Keratinocyte (primary cell): ENCODE data around the gene DNAJB6. TPM values are rescaled to one million over a fixed set of nuclear protein-coding genes. Genes with fewer than 3 reads are reported as not detected.

ENCODE experiments used
- DNase-seq: peaks from one replicate; pipeline ENCODE4 v3.0.0-alpha.2; 2011; ENCODE audit warnings: low read depth, missing footprints, low spot score
- FAIRE-seq: peaks from 2 replicates; lab custom pipeline; 2011; peaks lifted over from hg19 to GRCh38; lab: Jason Lieb, UNC
- H2AFZ ChIP-seq: 2 replicates; pipeline ENCODE4 v1.6.0; 2012; ENCODE audit warnings: low read length, control low read depth, inconsistent platforms; ENCODE audit not compliant: control insufficient read depth
- H3K27ac ChIP-seq: 2 replicates; pipeline ENCODE4 v1.5.1; 2011; ENCODE audit warnings: low read length; ENCODE audit not compliant: control insufficient read depth, insufficient read depth
- H3K27me3 ChIP-seq: 3 replicates; pipeline ENCODE4 v1.6.0; 2011; ENCODE audit warnings: low read length; ENCODE audit not compliant: control insufficient read depth, insufficient read depth; ENCODE audit errors: extremely low read depth
- H3K36me3 ChIP-seq, 2 experiments: 2 replicates in 1 of 2; 3 replicates in 1 of 2; pipeline ENCODE4 v1.5.1; 2011; ENCODE audit warnings: low read length in 2 of 2, mild to moderate bottlenecking in 1 of 2; ENCODE audit not compliant: control insufficient read depth in 2 of 2, insufficient read depth in 2 of 2; ENCODE audit errors: extremely low read depth in 1 of 2
- H3K4me1 ChIP-seq: 3 replicates; pipeline ENCODE4 v1.5.1; 2011; ENCODE audit warnings: low read length; ENCODE audit not compliant: control insufficient read depth, insufficient read depth; ENCODE audit errors: extremely low read depth
- H3K4me2 ChIP-seq: 3 replicates; pipeline ENCODE4 v1.6.0; 2011; ENCODE audit warnings: low read depth, low read length; ENCODE audit not compliant: control insufficient read depth, insufficient read depth; ENCODE audit errors: extremely low read depth
- H3K4me3 ChIP-seq, 3 experiments: fragments of 200-600 bp in 1 of 3; sonication (generic) in 1 of 3; 2 replicates in 2 of 3; 3 replicates in 1 of 3; pipeline ENCODE4 v1.5.1; 2011 to 2016; ENCODE audit warnings: low read length in 3 of 3, mild to moderate bottlenecking in 3 of 3, control low read depth in 2 of 3, inconsistent platforms in 1 of 3, low read depth in 1 of 3, mixed read lengths in 1 of 3, mixed run types in 1 of 3, moderate library complexity in 1 of 3; ENCODE audit not compliant: control insufficient read depth in 2 of 3, insufficient read depth in 2 of 3; ENCODE audit errors: extremely low read depth in 1 of 3
- H3K79me2 ChIP-seq: 2 replicates; pipeline ENCODE4 v1.6.0; 2012; ENCODE audit warnings: low read length; ENCODE audit not compliant: control insufficient read depth, insufficient read depth
- H3K9ac ChIP-seq: 3 replicates; pipeline ENCODE4 v1.6.0; 2011; ENCODE audit warnings: low read length; ENCODE audit not compliant: control insufficient read depth, insufficient read depth; ENCODE audit errors: extremely low read depth
- H3K9me1 ChIP-seq: 3 replicates; pipeline ENCODE4 v1.6.0; 2011; ENCODE audit warnings: low read length; ENCODE audit not compliant: control insufficient read depth, insufficient read depth; ENCODE audit errors: extremely low read depth
- H3K9me3 ChIP-seq: 2 replicates; pipeline ENCODE4 v1.5.1; 2012; ENCODE audit warnings: low read depth, low read length; ENCODE audit not compliant: control insufficient read depth
- H4K20me1 ChIP-seq: 3 replicates; pipeline ENCODE4 v1.6.0; 2011; ENCODE audit warnings: low read length; ENCODE audit not compliant: control insufficient read depth, insufficient read depth; ENCODE audit errors: extremely low read depth
- CTCF ChIP-seq, 3 experiments: IDR thresholded peaks in 1 of 3; conservative IDR thresholded peaks in 1 of 3; optimal IDR thresholded peaks in 1 of 3; 2 replicates in 2 of 3; 3 replicates in 1 of 3; pipeline versions ENCODE3 to v1.5.1; 2011; ENCODE audit warnings: low read length in 3 of 3, mild to moderate bottlenecking in 3 of 3, moderate library complexity in 2 of 3, control low read depth in 1 of 3, inconsistent platforms in 1 of 3; ENCODE audit not compliant: insufficient read depth in 2 of 3; ENCODE audit errors: extremely low read depth in 1 of 3
- EZH2 ChIP-seq: IDR thresholded peaks from one replicate; pipeline ENCODE4 v1.6.1; 2012; ENCODE audit warnings: inconsistent platforms, mild to moderate bottlenecking, low read length, moderate library complexity
- dilution Hi-C: fragments of 300-500 bp; cut with MboI; formaldehyde crosslinking; loops from one replicate; pipeline ENCODE4 v1.7.0; 2020; ENCODE audit warnings: low sequenced_read_pairs; ENCODE audit not compliant: extremely low pct_ligation_motif_present
- polyA plus RNA-seq, 5 experiments: library from polyadenylated mRNA; depleted of rRNA in 3 of 5; stranded (reverse) in 3 of 5; stranded (forward) in 1 of 5; unstranded in 1 of 5; fragments of >200 nt; gene quantifications; 1 replicate in 1 of 5; 2 replicates in 3 of 5; 3 replicates in 1 of 5; pipeline versions ENCODE4 v1.2.1 to v1.2.3, GENCODE V29; 2011 to 2012; ENCODE audit warnings: missing spikeins in 2 of 5, low read depth in 1 of 5, low replicate concordance in 1 of 5

DNAJB6 gene
- polyA plus RNA-seq, 1 donor (not counting 4 experiments of a cell fraction or from before 2014, with no cell fraction given) = 152 TPM

- DNase-seq = no peak
- H3K4me1 ChIP-seq = peaks cover 35% of the 10 kb centered on the region
- no peak overlapping the region for H2AFZ ChIP-seq
- peak overlapping the region; percentile 84 for H3K27ac ChIP-seq
- H3K4me3 ChIP-seq = peak overlapping the region in 2 of 3 experiments; percentile 57 to 62
- H3K9ac ChIP-seq = peak overlapping the region; percentile 63
- H3K36me3 ChIP-seq = peaks cover 0 to 5% of the 10 kb centered on the region in 2 experiments
- TF ChIP-seq EZH2 = no peak
- TF ChIP-seq CTCF (optimal IDR thresholded peaks at IDR 0.05 in 1 of 3, IDR thresholded peaks at IDR 0.05 in 1 of 3, conservative IDR thresholded peaks at IDR 0.05 in 1 of 3; ENCODE audit: extremely low read depth in 1 of 3, insufficient read depth in 2 of 3, low read length in 3 of 3) = no peak
- H3K4me2 ChIP-seq = peak overlapping the region; percentile 85
- peaks cover 63% of the 10 kb centered on the region for H4K20me1 ChIP-seq
- H3K9me3 ChIP-seq = no peaks in the 10 kb centered on the region
- no peaks in the 10 kb centered on the region for H3K27me3 ChIP-seq
- peaks cover 5% of the 10 kb centered on the region for H3K9me1 ChIP-seq
- peaks cover 98% of the 10 kb centered on the region for H3K79me2 ChIP-seq
- dilution Hi-C loops = no loop called here
- FAIRE-seq = peak; percentile 63
These were observed 10.6 kb downstream of the DNAJB6 start for GRCh38 chr7:157347217-157347904.

GRCh38 chr7:157348548-157348947 lies 11.7 kb downstream of the DNAJB6 start:
- TF ChIP-seq CTCF (optimal IDR thresholded peaks at IDR 0.05 in 1 of 3, IDR thresholded peaks at IDR 0.05 in 1 of 3, conservative IDR thresholded peaks at IDR 0.05 in 1 of 3; ENCODE audit: extremely low read depth in 1 of 3, insufficient read depth in 2 of 3, low read length in 3 of 3) = no peak
- no peak for TF ChIP-seq EZH2
- peaks cover 46% of the 10 kb centered on the region for H3K4me1 ChIP-seq
- peaks cover 98% of the 10 kb centered on the region for H3K79me2 ChIP-seq
- DNase-seq = no peak
- FAIRE-seq = no peak
- no peaks in the 10 kb centered on the region for H3K9me3 ChIP-seq
- H3K27ac ChIP-seq = no peak overlapping the region
- H3K27me3 ChIP-seq = no peaks in the 10 kb centered on the region
- H3K4me2 ChIP-seq = no peak overlapping the region
- peaks cover 64% of the 10 kb centered on the region for H4K20me1 ChIP-seq
- dilution Hi-C loops = no loop called here
- H3K9ac ChIP-seq = no peak overlapping the region
- H3K9me1 ChIP-seq = peaks cover 5% of the 10 kb centered on the region
- H3K4me3 ChIP-seq = no peak overlapping the region
- peaks cover 0 to 5% of the 10 kb centered on the region in 2 experiments for H3K36me3 ChIP-seq
- H2AFZ ChIP-seq = no peak overlapping the region
